ENCODE measurements around the gene BLNK. TPM values are rescaled to one million over a fixed set of nuclear protein-coding genes. Genes with fewer than 3 reads are reported as not detected.

The BLNK gene
- total and polyA plus RNA-seq, 2 donors (not counting 1 experiment from before 2014, with no cell fraction given): 153 to 205 TPM

DNA sequence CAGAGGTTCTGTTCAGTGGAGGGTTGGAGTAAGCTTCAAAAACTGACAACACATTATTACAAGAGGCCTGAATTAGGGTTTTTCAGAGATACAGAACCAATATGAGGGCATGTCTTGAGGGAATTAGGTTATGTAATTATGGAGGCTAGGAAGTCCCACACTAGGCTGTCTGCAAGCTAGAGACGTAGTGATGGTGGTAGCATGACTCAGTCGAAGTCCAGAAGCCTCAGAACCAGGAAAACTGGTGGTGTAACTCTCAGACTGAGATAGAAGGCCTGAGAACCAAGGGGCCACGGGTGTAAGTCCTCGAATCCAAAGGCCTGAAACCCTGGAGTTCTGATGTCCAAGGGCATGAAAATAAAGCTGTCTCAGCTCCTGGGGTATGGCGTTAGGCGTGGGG, 105.6 kb downstream of the BLNK start:
- no peak overlapping the region for H3K4me3 ChIP-seq (ENCODE audit: control extremely low read depth in 1 of 5, extremely low read depth in 1 of 5, insufficient read depth in 1 of 5, low read depth in 2 of 5, low read length in 4 of 5)
- ATAC-seq (ENCODE audit: low read depth): no peak
- POLR2A ChIA-PET: no interaction called here
- H3K27ac ChIP-seq (ENCODE audit: low read length in 2 of 2): no peak overlapping the region
- H3K4me2 ChIP-seq (replicated peaks; ENCODE audit: low read depth, low read length, poor library complexity, severe bottlenecking): no peak overlapping the region
- DNase-seq: no peak
- Mint-ChIP-seq H3K27me3 (no peaks in the 10 kb centered on the region), H3K9me3 (ENCODE audit: insufficient read depth) (peaks cover 19% of the 10 kb centered on the region), H3K27ac (no peak overlapping the region), H3K4me3 (no peak overlapping the region), H3K4me1 (peaks cover 4% of the 10 kb centered on the region)
- H2AFZ ChIP-seq (ENCODE audit: insufficient read depth, low read depth, low read length, poor library complexity, severe bottlenecking): no peak overlapping the region
- peaks cover 0 to 5% of the 10 kb centered on the region in 2 experiments for H3K36me3 ChIP-seq (replicated peaks in 1 of 2; ENCODE audit: control extremely low read depth in 1 of 2, control insufficient read depth in 1 of 2, extremely low read depth in 1 of 2, insufficient read depth in 2 of 2, low read length in 1 of 2)
- no peaks in the 10 kb centered on the region for H4K20me1 ChIP-seq (ENCODE audit: control insufficient read depth, insufficient read depth, low read length, poor library complexity, severe bottlenecking)
- no peak for TF ChIP-seq EZH2 (IDR thresholded peaks at IDR 0.05; ENCODE audit: borderline replicate concordance, insufficient read depth, low read depth, low read length, poor library complexity, severe bottlenecking)
- TF ChIP-seq, protein P1, sequence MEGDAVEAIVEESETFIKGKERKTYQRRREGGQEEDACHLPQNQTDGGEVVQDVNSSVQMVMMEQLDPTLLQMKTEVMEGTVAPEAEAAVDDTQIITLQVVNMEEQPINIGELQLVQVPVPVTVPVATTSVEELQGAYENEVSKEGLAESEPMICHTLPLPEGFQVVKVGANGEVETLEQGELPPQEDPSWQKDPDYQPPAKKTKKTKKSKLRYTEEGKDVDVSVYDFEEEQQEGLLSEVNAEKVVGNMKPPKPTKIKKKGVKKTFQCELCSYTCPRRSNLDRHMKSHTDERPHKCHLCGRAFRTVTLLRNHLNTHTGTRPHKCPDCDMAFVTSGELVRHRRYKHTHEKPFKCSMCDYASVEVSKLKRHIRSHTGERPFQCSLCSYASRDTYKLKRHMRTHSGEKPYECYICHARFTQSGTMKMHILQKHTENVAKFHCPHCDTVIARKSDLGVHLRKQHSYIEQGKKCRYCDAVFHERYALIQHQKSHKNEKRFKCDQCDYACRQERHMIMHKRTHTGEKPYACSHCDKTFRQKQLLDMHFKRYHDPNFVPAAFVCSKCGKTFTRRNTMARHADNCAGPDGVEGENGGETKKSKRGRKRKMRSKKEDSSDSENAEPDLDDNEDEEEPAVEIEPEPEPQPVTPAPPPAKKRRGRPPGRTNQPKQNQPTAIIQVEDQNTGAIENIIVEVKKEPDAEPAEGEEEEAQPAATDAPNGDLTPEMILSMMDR (IDR thresholded peaks at IDR 0.05): no peak
- CTCF ChIA-PET: interaction anchor here (0.9 kb wide), 1 partner anchor 64 kb away, joined by 3 read pairs; no protein-coding TSS in a partner anchor
- no peaks in the 10 kb centered on the region for H3K4me1 ChIP-seq (ENCODE audit: control insufficient read depth in 2 of 2, insufficient read depth in 2 of 2, low read length in 2 of 2)
- peaks cover 9 to 28% (median 24%) of the 10 kb centered on the region in 3 donors for H3K9me3 ChIP-seq (ENCODE audit: control extremely low read depth in 1 of 3, control insufficient read depth in 2 of 3, insufficient read depth in 1 of 3, low read length in 2 of 3)
- no peaks in the 10 kb centered on the region for H3K79me2 ChIP-seq (ENCODE audit: control insufficient read depth, insufficient read depth, low read length)
- H3K27me3 ChIP-seq (replicated peaks in 1 of 4; ENCODE audit: control extremely low read depth in 1 of 4, control insufficient read depth in 3 of 4, insufficient read depth in 4 of 4, low read length in 3 of 4): no peaks in the 10 kb centered on the region
- 95% methylated on average over 4 of the region's 6 CpGs for WGBS (ENCODE audit: insufficient coverage)
- H3K9ac ChIP-seq (ENCODE audit: low read length): no peak overlapping the region
- intact Hi-C loops (cut with micrococcal nuclease): no loop called here

DNA sequence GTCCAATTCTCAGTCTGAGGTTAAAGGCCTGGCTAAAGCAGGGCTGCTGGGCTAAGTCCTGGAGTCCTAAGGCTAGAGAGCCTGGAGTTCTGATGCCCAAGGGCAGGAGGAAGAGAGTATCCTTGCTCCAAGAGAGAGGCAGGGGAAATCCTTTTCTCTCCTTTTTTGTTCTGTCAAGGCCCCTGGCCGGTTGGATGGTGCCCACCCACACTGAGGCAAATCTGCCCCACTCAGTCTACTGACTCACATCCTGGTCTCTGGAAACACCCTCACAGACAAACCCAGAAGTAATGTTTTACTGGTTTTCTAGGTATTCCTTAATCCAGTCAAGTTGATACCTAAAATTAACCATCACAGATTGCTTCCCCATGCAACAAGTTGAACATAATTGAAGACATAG, 118.3 kb downstream of the BLNK start:
- no peaks in the 10 kb centered on the region for H3K27me3 Mint-ChIP-seq
- CTCF ChIA-PET: no interaction called here

More for the DNA sequence above, 118.3 kb downstream of the BLNK start:
- no peak for ATAC-seq (ENCODE audit: low read depth)
- intact Hi-C loops (cut with micrococcal nuclease): no loop called here
- H3K79me2 ChIP-seq (ENCODE audit: control insufficient read depth, insufficient read depth, low read length): no peaks in the 10 kb centered on the region
- H2AFZ ChIP-seq (ENCODE audit: insufficient read depth, low read depth, low read length, poor library complexity, severe bottlenecking): no peak overlapping the region
- no peaks in the 10 kb centered on the region for H3K4me1 ChIP-seq (ENCODE audit: control insufficient read depth in 2 of 2, insufficient read depth in 2 of 2, low read length in 2 of 2)
- no peak overlapping the region for H3K27ac ChIP-seq (ENCODE audit: low read length in 2 of 2)
- no peak overlapping the region for H3K9ac ChIP-seq (ENCODE audit: low read length)
- H3K9me3 ChIP-seq (ENCODE audit: control extremely low read depth in 1 of 3, control insufficient read depth in 2 of 3, insufficient read depth in 1 of 3, low read length in 2 of 3): no peaks in the 10 kb centered on the region
- H3K4me2 ChIP-seq (replicated peaks; ENCODE audit: low read depth, low read length, poor library complexity, severe bottlenecking): no peak overlapping the region
- no peak overlapping the region for H3K4me3 ChIP-seq (ENCODE audit: control extremely low read depth in 1 of 5, extremely low read depth in 1 of 5, insufficient read depth in 1 of 5, low read depth in 2 of 5, low read length in 4 of 5)
- POLR2A ChIA-PET: no interaction called here
- H3K9me3 Mint-ChIP-seq (ENCODE audit: insufficient read depth): no peaks in the 10 kb centered on the region
- TF ChIP-seq EZH2 (IDR thresholded peaks at IDR 0.05; ENCODE audit: borderline replicate concordance, insufficient read depth, low read depth, low read length, poor library complexity, severe bottlenecking): no peak
- TF ChIP-seq, protein P1 (IDR thresholded peaks at IDR 0.05): no peak
- no peaks in the 10 kb centered on the region for H3K4me1 Mint-ChIP-seq
- DNase-seq: no peak
- H3K36me3 ChIP-seq (replicated peaks in 1 of 2; ENCODE audit: control extremely low read depth in 1 of 2, control insufficient read depth in 1 of 2, extremely low read depth in 1 of 2, insufficient read depth in 2 of 2, low read length in 1 of 2): peaks cover 2 to 61% of the 10 kb centered on the region in 2 experiments
- no peak overlapping the region for H3K4me3 Mint-ChIP-seq
- no peak overlapping the region for H3K27ac Mint-ChIP-seq
- WGBS (ENCODE audit: insufficient coverage): no CpG with 5 or more reads among the region's 1 CpG
- H4K20me1 ChIP-seq (ENCODE audit: control insufficient read depth, insufficient read depth, low read length, poor library complexity, severe bottlenecking): no peaks in the 10 kb centered on the region
- no peaks in the 10 kb centered on the region for H3K27me3 ChIP-seq (replicated peaks in 1 of 4; ENCODE audit: control extremely low read depth in 1 of 4, control insufficient read depth in 3 of 4, insufficient read depth in 4 of 4, low read length in 3 of 4)

All from B cell (primary cell).